B cell (primary cell): ENCODE results near the gene SMIM41. TPM values are rescaled to one million over a fixed set of nuclear protein-coding genes. Genes with fewer than 3 reads are reported as not detected.

Experiments used
- ATAC-seq: fragments of 200-7000 bp; cut with Tn5 transposase; one replicate; pipeline ENCODE4 v1.10.0; 2021; ENCODE audit warnings: low read depth, mild to moderate bottlenecking, moderate number of reproducible peaks, moderate library complexity
- CTCF ChIA-PET: fragments of 350-600 bp; sonication (Branson Sonifier 250); formaldehyde crosslinking; loops from one replicate; lab custom pipeline; 2021; ENCODE audit warnings: antibody characterized with exemption, inconsistent platforms; lab: Charles Lee
- POLR2A ChIA-PET: fragments of 350-600 bp; sonication (Branson Sonifier 250); formaldehyde crosslinking; loops from one replicate; lab custom pipeline; 2021; ENCODE audit warnings: antibody characterized with exemption; lab: Charles Lee
- DNase-seq: peaks from one replicate; pipeline ENCODE4 v3.0.0; 2013
- H2AFZ ChIP-seq: 2 replicates; pipeline ENCODE4 v1.6.1; 2012; ENCODE audit warnings: mild to moderate bottlenecking, low read depth, low read length; ENCODE audit not compliant: insufficient read depth, poor library complexity, severe bottlenecking
- H3K27ac ChIP-seq, 2 donors: 1 replicate in 1 of 2; 2 replicates in 1 of 2; pipeline ENCODE4 v1.5.1; 2012 to 2013; ENCODE audit warnings: low read length in 2 of 2, mild to moderate bottlenecking in 2 of 2, moderate library complexity in 1 of 2
- H3K27me3 ChIP-seq, 4 experiments: fragments of 200-600 bp in 1 of 4; sonication (generic) in 1 of 4; replicated peaks in 1 of 4; 1 replicate in 2 of 4; 2 replicates in 2 of 4; pipeline versions ENCODE4 v1.6.1 to v1.7.0; 2013 to 2016; ENCODE audit warnings: low read length in 3 of 4, mild to moderate bottlenecking in 2 of 4, mixed read lengths in 1 of 4, moderate library complexity in 1 of 4; ENCODE audit not compliant: insufficient read depth in 4 of 4, control insufficient read depth in 3 of 4; ENCODE audit errors: control extremely low read depth in 1 of 4
- H3K36me3 ChIP-seq, 2 experiments: replicated peaks in 1 of 2; 1 replicate in 1 of 2; 2 replicates in 1 of 2; pipeline versions ENCODE4 v1.6.1 to v1.7.1; 2013; ENCODE audit warnings: low read length in 1 of 2; ENCODE audit not compliant: insufficient read depth in 2 of 2, control insufficient read depth in 1 of 2; ENCODE audit errors: control extremely low read depth in 1 of 2, extremely low read depth in 1 of 2
- H3K4me1 ChIP-seq, 2 donors: fragments of 200-600 bp in 1 of 2; sonication (generic) in 1 of 2; 1 replicate in 1 of 2; 2 replicates in 1 of 2; pipeline versions ENCODE4 v1.5.1 to v1.6.1; 2013 to 2017; ENCODE audit warnings: low read length in 2 of 2; ENCODE audit not compliant: control insufficient read depth in 2 of 2, insufficient read depth in 2 of 2
- H3K4me2 ChIP-seq: replicated peaks from 2 replicates; pipeline ENCODE3; 2012; ENCODE audit warnings: mild to moderate bottlenecking, low read depth, low read length; ENCODE audit not compliant: poor library complexity, severe bottlenecking
- H3K4me3 ChIP-seq, 5 experiments: fragments of 200-600 bp in 1 of 5; sonication (generic) in 1 of 5; 1 replicate in 3 of 5; 2 replicates in 2 of 5; pipeline versions ENCODE4 v1.5.1 to v1.7.0; 2011 to 2016; ENCODE audit warnings: low read length in 4 of 5, mild to moderate bottlenecking in 4 of 5, low read depth in 2 of 5, control low read depth in 1 of 5, moderate library complexity in 1 of 5; ENCODE audit not compliant: insufficient read depth in 1 of 5; ENCODE audit errors: control extremely low read depth in 1 of 5, extremely low read depth in 1 of 5
- H3K79me2 ChIP-seq: fragments of 200-600 bp; sonication (generic); one replicate; pipeline ENCODE4 v1.6.0; 2016; ENCODE audit warnings: low read length; ENCODE audit not compliant: control insufficient read depth, insufficient read depth
- H3K9ac ChIP-seq: fragments of 200-600 bp; sonication (generic); 2 replicates; pipeline ENCODE4 v1.6.1; 2017; ENCODE audit warnings: mild to moderate bottlenecking, low read length, moderate library complexity
- H3K9me3 ChIP-seq, 3 donors: one replicate each; pipeline versions ENCODE4 v1.6.1 to v1.7.1; 2013; ENCODE audit warnings: low read length in 2 of 3; ENCODE audit not compliant: control insufficient read depth in 2 of 3, insufficient read depth in 1 of 3; ENCODE audit errors: control extremely low read depth in 1 of 3
- H4K20me1 ChIP-seq: 2 replicates; pipeline ENCODE4 v1.6.0; 2012; ENCODE audit warnings: mild to moderate bottlenecking, low read length; ENCODE audit not compliant: insufficient read depth, control insufficient read depth, poor library complexity, severe bottlenecking
- H3K27ac Mint-ChIP-seq: one replicate; pipeline ENCODE4 v1.8.0; 2021; ENCODE audit warnings: mixed read lengths
- H3K27me3 Mint-ChIP-seq: one replicate; pipeline ENCODE4 v1.8.0; 2021; ENCODE audit warnings: mixed read lengths
- H3K4me1 Mint-ChIP-seq: one replicate; pipeline ENCODE4 v1.8.0; 2021; ENCODE audit warnings: mixed read lengths
- H3K4me3 Mint-ChIP-seq: one replicate; pipeline ENCODE4 v1.8.0; 2021; ENCODE audit warnings: mixed read lengths
- H3K9me3 Mint-ChIP-seq: one replicate; pipeline ENCODE4 v1.8.0; 2022; ENCODE audit warnings: mixed read lengths; ENCODE audit not compliant: insufficient read depth
- EZH2 ChIP-seq: IDR thresholded peaks from 2 replicates; pipeline ENCODE4 v1.6.1; 2012; ENCODE audit warnings: borderline replicate concordance, low read depth, mild to moderate bottlenecking, moderate library complexity, low read length; ENCODE audit not compliant: insufficient read depth, poor library complexity, severe bottlenecking
- WGBS: methylation state at CpG from one replicate; pipeline ENCODE4 v1.1.5; 2013; ENCODE audit warnings: missing lambda C conversion rate; ENCODE audit not compliant: insufficient coverage; 5-methylcytosine and 5-hydroxymethylcytosine counted together
- intact Hi-C: fragments of 100-400 bp; cut with micrococcal nuclease; formaldehyde crosslinking; loops from one replicate; pipeline ENCODE4 v1.10.0; 2022
- polyA plus RNA-seq: library from polyadenylated mRNA; depleted of rRNA; stranded (reverse); fragments of >200 nt; gene quantifications from 2 replicates; pipeline ENCODE4 v1.2.3, GENCODE V29; 2012
- total RNA-seq, 2 donors: library from RNA; stranded (reverse); fragments of 120-200 nt in 1 of 2; gene quantifications; 1 replicate in 1 of 2; 2 replicates in 1 of 2; pipeline versions ENCODE4 v1.2.3 to v1.2.4, GENCODE V29; 2013 to 2022
- TF ChIP-seq, protein P1 (sequence below): fragments of 200-600 bp; IDR thresholded peaks from one replicate; pipeline ENCODE4 v1.8.0; 2022; ENCODE audit warnings: antibody characterized with exemption, mild to moderate bottlenecking

SMIM41 gene
- total and polyA plus RNA-seq, 2 donors (not counting 1 experiment from before 2014, with no cell fraction given): 0.12 TPM; not detected in 1

DNA sequence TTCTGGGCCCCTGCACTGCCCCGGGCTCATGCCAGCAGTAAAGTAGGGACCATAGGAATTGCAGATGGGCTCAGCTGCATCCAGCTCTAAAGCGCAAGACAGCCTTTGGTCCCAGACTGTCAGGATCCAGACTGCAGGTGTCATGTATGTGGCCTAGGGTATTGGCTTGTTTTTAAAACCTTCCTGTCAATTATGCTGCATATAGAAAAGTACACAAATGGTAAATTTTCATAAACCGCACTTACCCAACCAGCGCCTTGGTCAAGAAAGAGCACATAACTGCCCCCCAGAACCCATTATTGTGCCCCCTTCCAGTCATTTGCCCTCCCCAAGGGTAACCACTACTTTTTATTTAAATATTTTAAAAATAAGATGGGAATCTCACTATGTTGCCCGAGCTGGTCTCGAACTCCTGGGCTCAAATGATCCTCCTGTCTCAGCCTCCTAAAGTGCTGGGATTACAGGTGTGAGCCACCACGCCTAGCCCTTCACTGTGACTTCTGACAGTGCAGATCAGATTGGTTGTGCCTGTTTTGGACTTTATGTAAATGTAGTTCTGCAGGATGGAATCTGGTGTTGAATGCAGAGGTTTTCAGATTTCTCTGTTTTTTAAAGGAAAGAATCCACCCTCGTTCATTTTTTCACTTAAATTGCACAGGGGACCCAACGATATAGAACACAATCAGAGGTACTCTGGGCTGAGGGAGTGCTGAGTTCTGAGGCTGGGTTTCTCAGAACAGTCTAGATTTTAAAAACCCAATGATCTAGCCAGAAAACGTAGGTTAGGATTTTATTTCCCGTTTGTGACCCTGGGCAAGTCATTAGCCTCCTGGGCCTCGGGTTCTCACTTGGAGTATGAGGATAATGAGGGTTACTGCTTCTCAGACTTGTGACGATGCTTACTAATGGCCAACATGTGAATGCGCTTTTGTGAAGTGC, 21.6 kb upstream of the SMIM41 start:
- intact Hi-C loops: no loop called here

More for the DNA sequence above, 21.6 kb upstream of the SMIM41 start:
- no peaks in the 10 kb centered on the region for H3K27me3 ChIP-seq
- H3K27ac ChIP-seq: no peak overlapping the region
- Mint-ChIP-seq H3K27ac (no peak overlapping the region), H3K4me3 (no peak overlapping the region), H3K27me3 (no peaks in the 10 kb centered on the region), H3K4me1 (peaks cover 8% of the 10 kb centered on the region), H3K9me3 (no peaks in the 10 kb centered on the region)
- H3K4me3 ChIP-seq: no peak overlapping the region
- no peak overlapping the region for H3K9ac ChIP-seq
- CTCF ChIA-PET: interaction anchor here (1.0 to 34.6 kb wide), 2 partner anchors 25 to 32 kb away, joined by 4 to 1315 read pairs; no protein-coding TSS in a partner anchor
- POLR2A ChIA-PET: no interaction called here
- H4K20me1 ChIP-seq: peaks cover 23% of the 10 kb centered on the region
- no peak for ATAC-seq
- no peak for TF ChIP-seq EZH2
- TF ChIP-seq, protein P1, sequence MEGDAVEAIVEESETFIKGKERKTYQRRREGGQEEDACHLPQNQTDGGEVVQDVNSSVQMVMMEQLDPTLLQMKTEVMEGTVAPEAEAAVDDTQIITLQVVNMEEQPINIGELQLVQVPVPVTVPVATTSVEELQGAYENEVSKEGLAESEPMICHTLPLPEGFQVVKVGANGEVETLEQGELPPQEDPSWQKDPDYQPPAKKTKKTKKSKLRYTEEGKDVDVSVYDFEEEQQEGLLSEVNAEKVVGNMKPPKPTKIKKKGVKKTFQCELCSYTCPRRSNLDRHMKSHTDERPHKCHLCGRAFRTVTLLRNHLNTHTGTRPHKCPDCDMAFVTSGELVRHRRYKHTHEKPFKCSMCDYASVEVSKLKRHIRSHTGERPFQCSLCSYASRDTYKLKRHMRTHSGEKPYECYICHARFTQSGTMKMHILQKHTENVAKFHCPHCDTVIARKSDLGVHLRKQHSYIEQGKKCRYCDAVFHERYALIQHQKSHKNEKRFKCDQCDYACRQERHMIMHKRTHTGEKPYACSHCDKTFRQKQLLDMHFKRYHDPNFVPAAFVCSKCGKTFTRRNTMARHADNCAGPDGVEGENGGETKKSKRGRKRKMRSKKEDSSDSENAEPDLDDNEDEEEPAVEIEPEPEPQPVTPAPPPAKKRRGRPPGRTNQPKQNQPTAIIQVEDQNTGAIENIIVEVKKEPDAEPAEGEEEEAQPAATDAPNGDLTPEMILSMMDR: no peak
- H3K4me1 ChIP-seq: peaks cover 0 to 3% of the 10 kb centered on the region in 2 donors
- H3K9me3 ChIP-seq: no peaks in the 10 kb centered on the region
- no peak overlapping the region for H3K4me2 ChIP-seq
- no peak overlapping the region for H2AFZ ChIP-seq
- H3K79me2 ChIP-seq: no peaks in the 10 kb centered on the region
- 81% methylated on average over 6 of the region's 14 CpGs for WGBS
- H3K36me3 ChIP-seq: peaks cover 0 to 35% of the 10 kb centered on the region in 2 experiments
- no peak for DNase-seq
